Muscle layer of colon (tissue), 2 donors: ENCODE measurements around the gene OLFML3.

Experiments used
- H3K27ac ChIP-seq: one replicate; pipeline ENCODE4 v1.7.0; 2013; ENCODE audit warnings: low read depth, mild to moderate bottlenecking, low read length, moderate library complexity
- H3K27me3 ChIP-seq, 2 donors: one replicate each; pipeline ENCODE4 v1.7.0; 2013; ENCODE audit warnings: low read length in 2 of 2, mild to moderate bottlenecking in 2 of 2; ENCODE audit not compliant: insufficient read depth in 2 of 2, control insufficient read depth in 1 of 2
- H3K36me3 ChIP-seq: one replicate; pipeline ENCODE4 v1.7.0; 2013; ENCODE audit warnings: mild to moderate bottlenecking, low read length; ENCODE audit not compliant: insufficient read depth
- H3K4me1 ChIP-seq: one replicate; pipeline ENCODE4 v1.7.0; 2013; ENCODE audit warnings: mild to moderate bottlenecking, low read length; ENCODE audit not compliant: insufficient read depth
- H3K4me3 ChIP-seq, 2 donors: one replicate each; pipeline ENCODE4 v1.7.0; 2013; ENCODE audit warnings: low read length in 2 of 2, low read depth in 1 of 2, mild to moderate bottlenecking in 1 of 2, moderate library complexity in 1 of 2
- H3K9ac ChIP-seq: one replicate; pipeline ENCODE4 v1.7.0; 2013; ENCODE audit warnings: low read length
- H3K9me3 ChIP-seq: one replicate; pipeline ENCODE4 v1.7.0; 2013; ENCODE audit warnings: mild to moderate bottlenecking, low read length
- donor health status: abdominal sarcoma.
- donor health status: Adenocarcinoma of cecum.

Gene OLFML3

DNA sequence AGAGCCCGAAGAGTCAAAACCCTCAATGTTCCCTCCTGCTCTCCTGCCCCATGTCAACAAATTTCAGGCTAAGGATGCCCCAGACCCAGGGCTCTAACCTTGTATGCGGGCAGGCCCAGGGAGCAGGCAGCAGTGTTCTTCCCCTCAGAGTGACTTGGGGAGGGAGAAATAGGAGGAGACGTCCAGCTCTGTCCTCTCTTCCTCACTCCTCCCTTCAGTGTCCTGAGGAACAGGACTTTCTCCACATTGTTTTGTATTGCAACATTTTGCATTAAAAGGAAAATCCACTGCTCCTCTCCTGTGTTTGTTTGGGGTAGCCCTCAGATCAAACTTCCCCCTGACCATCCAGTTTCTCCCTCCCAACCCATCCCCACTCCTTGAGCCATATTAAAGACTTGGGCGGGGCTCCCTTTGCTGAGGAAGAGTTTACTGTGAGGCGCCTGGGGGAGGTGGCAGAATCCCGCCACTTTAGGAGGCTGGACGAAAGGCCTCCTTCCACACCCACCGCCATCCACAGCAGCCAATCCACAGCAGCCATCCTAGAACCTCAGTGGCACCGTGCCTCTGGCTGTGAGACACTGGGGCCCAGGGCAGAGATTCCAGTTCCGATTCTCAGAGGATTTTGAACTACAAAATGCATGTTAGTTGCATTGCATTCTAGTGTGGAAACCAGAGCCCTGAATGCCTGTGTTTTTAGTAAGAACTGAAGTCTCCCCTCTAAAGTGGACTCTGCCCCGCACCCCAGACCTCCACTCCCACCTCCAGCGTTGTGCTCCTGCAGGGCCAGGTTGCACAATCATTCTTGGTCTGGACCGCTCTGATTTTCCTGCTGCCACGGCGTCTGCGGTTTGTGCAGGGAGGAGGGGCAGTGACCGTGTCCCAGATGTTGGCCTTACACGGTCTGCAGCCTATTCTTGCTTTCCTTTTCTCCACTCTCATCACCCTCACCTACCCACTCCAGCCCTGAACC is 3.0 kb downstream of the OLFML3 start:
- H3K36me3 ChIP-seq, result no peaks in the 10 kb centered on the region
- H3K27ac ChIP-seq, result peak overlapping the region; percentile 84
- H3K9me3 ChIP-seq, result no peaks in the 10 kb centered on the region
- H3K9ac ChIP-seq, result peak overlapping the region; percentile 31
- no peaks in the 10 kb centered on the region for H3K27me3 ChIP-seq
- H3K4me1 ChIP-seq, result peaks cover 57% of the 10 kb centered on the region
- peak overlapping the region; percentile 39 to 78 for H3K4me3 ChIP-seq

DNA sequence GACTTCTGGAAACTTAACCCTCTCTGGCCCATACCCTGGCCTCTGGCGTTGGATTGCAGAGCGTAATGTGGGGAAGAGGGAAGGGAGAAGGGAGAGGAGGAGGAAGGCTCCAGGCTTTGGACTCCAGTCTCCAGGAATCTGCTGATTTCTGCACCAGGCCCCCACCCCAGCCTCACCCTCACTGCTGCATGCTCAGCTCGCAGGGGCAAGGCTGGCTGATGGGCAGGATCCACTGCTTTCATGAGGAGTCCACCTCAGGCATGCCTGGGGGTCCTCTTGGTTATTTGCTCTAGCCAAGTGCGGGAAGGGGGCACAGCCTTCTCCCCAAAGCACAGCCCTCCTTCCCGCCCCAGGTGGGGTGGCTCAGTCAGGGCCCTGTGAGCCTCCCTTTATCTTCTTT is 3.7 kb downstream of the OLFML3 start:
- no peaks in the 10 kb centered on the region for H3K27me3 ChIP-seq
- H3K9me3 ChIP-seq, result no peaks in the 10 kb centered on the region
- peak overlapping the region; percentile 84 for H3K27ac ChIP-seq
- peak overlapping the region; percentile 31 for H3K9ac ChIP-seq
- peak overlapping the region; percentile 39 to 78 for H3K4me3 ChIP-seq
- no peaks in the 10 kb centered on the region for H3K36me3 ChIP-seq
- peaks cover 53% of the 10 kb centered on the region for H3K4me1 ChIP-seq

DNA sequence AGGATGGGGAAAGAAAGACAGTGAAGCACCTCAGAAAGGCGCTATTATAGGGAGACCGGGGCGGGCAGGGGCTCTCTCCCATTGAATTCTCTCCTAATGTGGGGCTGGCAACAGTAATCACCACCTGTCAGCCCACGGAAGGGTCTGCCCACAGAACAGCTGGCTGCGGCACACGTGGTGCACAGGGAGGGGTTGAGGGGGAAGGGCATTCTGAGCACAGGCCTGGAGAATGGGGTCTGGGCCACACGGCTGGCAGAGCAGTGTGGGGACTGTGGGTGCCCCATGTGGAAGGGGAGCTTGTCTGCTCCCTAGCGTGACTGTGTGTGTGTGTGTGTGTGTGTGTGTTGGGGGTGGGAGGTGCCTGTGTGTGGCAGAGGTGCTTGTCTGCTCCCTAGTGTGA is 4.1 kb downstream of the OLFML3 start:
- Histone ChIP-seq H3K9me3 (no peaks in the 10 kb centered on the region), H3K4me1 (peaks cover 48% of the 10 kb centered on the region), H3K4me3 (peak overlapping the region in 1 of 2 donors; percentile 78), H3K27me3 (no peaks in the 10 kb centered on the region), H3K9ac (peak overlapping the region; percentile 31), H3K27ac (peak overlapping the region; percentile 84), H3K36me3 (no peaks in the 10 kb centered on the region)

DNA sequence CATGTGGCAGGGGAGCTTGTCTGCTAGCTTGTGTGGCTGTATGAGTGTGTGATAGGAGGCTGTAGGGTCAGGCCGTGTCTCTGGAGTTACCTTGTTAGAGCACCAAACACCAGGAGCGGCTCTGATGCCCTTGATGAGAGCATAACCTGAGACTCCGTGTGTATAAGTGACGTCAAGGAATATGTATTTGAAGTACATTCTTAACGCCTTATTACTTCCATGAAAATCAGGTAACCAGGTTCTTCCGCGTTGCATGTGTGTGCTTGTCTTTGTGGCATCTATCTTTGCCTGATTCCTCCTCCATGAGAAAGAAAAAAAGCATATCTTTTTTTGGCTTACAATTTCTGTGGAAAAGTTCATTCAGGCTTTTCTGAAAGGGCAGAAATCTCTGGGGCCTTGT is 4.6 kb downstream of the OLFML3 start:
- Histone ChIP-seq H3K9ac (peak overlapping the region; percentile 31), H3K36me3 (no peaks in the 10 kb centered on the region), H3K27me3 (no peaks in the 10 kb centered on the region), H3K4me1 (peaks cover 44% of the 10 kb centered on the region), H3K27ac (peak overlapping the region; percentile 84), H3K9me3 (no peaks in the 10 kb centered on the region), H3K4me3 (peak overlapping the region in 1 of 2 donors; percentile 78)

DNA sequence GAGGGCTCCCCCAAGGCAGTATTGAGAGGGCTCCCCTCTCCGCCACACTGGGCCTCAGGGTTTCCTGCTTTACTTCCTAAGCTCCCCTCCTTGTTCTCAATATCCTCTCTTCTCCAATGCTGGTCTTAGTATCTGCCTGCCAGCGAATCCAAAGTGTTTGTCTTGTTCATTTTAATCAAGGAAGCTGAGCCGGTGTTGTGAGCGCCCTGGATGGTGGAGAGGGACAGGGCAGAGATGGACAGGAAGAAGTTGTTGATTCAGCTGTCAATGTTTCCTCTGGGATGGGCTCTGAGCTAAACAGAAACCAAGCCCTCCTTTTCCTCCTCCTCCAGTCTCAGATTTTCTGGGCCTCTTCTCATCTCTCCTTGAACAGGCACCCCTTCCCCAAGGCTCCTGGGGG is 5.4 kb downstream of the OLFML3 start:
- H3K4me1 ChIP-seq, result peaks cover 40% of the 10 kb centered on the region
- no peak overlapping the region for H3K4me3 ChIP-seq
- no peaks in the 10 kb centered on the region for H3K36me3 ChIP-seq
- no peak overlapping the region for H3K9ac ChIP-seq
- H3K27me3 ChIP-seq, result no peaks in the 10 kb centered on the region
- H3K27ac ChIP-seq, result no peak overlapping the region
- no peaks in the 10 kb centered on the region for H3K9me3 ChIP-seq

DNA sequence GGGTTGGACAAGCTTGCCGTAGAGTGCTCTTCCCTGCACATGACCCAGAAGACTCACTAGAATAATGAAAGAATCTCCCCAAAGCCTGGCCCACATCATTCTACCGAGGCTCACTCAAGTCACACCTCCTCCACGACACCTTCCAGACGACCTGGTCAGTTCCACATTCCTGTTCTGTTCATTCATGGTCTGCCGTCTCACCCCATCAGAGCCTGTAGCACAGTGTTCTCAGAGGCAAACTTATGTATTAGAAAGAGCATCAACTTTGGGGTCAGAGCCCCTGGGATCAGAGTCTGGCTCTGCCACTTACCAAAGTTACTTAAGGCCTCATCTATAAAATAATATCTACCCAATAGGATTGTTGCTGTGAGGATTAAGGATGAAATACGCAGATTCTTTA is 7.5 kb downstream of the OLFML3 start:
- Histone ChIP-seq H3K4me3 (no peak overlapping the region), H3K27me3 (no peaks in the 10 kb centered on the region), H3K9ac (no peak overlapping the region)

DNA sequence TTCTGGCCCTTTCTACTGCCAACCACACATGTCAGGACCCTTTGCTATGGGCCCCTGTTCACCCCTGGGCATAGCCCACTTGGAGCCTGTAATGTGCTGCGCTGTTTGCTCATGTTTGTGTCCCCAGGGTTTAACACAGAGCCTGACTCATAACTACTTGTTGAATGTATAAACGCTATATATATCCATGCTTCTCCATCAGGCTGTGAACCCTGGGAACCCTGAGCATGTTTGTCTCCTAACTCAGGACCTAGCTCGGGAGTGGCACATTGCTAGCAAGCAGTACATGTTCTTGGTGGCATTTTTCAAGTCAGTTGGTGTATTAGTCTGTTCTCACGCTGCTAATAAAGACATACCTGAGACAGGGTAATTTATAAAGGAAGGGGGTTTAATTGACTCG is 8.0 kb downstream of the OLFML3 start:
- Histone ChIP-seq H3K4me3 (no peak overlapping the region), H3K4me1 (peaks cover 23% of the 10 kb centered on the region), H3K27ac (no peak overlapping the region), H3K9ac (no peak overlapping the region), H3K36me3 (no peaks in the 10 kb centered on the region), H3K27me3 (no peaks in the 10 kb centered on the region), H3K9me3 (no peaks in the 10 kb centered on the region)

More for the DNA sequence above, 7.5 kb downstream of the OLFML3 start:
- Histone ChIP-seq H3K36me3 (no peaks in the 10 kb centered on the region), H3K9me3 (no peaks in the 10 kb centered on the region), H3K27ac (no peak overlapping the region), H3K4me1 (peaks cover 26% of the 10 kb centered on the region)

DNA sequence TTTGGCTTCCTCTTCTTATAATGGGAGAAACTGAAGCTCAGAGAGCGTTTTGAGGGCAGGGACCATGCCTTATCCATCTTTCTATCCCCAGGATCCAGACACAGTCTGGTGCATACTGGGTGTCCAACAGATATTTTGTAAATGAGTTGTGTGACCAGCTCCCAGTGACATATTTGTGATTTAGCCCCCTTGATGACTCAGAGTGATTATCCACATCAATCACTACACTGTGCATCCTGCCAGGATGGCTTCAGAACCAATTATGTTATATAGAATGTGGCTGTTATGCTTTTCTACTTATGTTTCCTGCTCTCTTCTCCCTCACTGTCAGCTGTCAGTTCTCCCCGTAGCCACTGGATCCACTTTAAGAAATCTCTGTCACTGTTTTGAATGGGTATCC is 11.3 kb downstream of the OLFML3 start:
- Histone ChIP-seq H3K27me3 (no peaks in the 10 kb centered on the region), H3K36me3 (no peaks in the 10 kb centered on the region), H3K4me1 (no peaks in the 10 kb centered on the region), H3K9me3 (peaks cover 6% of the 10 kb centered on the region), H3K4me3 (no peak overlapping the region), H3K9ac (no peak overlapping the region), H3K27ac (no peak overlapping the region)

DNA sequence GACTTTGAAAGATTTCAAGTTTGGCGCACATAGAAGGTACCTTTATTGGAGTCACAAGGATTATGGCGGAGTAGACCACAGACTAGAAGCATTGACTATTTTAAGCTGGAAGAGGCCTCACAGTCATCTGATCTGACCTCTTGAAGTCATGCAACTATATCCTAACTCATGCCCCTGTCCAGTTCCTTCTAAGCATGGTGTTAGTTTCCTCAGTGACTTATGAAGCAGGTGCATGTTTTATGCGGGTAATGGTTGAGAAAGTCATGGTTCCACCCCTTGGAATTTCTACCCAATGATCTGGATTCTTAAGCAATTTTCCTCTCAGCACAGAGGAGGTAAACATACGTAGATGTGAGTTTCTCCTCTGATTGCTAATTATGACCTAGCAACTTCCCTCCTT is 11.7 kb downstream of the OLFML3 start:
- no peak overlapping the region for H3K9ac ChIP-seq
- H3K36me3 ChIP-seq, result no peaks in the 10 kb centered on the region
- peaks cover 6% of the 10 kb centered on the region for H3K9me3 ChIP-seq
- no peak overlapping the region for H3K4me3 ChIP-seq
- no peaks in the 10 kb centered on the region for H3K4me1 ChIP-seq
- no peak overlapping the region for H3K27ac ChIP-seq
- no peaks in the 10 kb centered on the region for H3K27me3 ChIP-seq

DNA sequence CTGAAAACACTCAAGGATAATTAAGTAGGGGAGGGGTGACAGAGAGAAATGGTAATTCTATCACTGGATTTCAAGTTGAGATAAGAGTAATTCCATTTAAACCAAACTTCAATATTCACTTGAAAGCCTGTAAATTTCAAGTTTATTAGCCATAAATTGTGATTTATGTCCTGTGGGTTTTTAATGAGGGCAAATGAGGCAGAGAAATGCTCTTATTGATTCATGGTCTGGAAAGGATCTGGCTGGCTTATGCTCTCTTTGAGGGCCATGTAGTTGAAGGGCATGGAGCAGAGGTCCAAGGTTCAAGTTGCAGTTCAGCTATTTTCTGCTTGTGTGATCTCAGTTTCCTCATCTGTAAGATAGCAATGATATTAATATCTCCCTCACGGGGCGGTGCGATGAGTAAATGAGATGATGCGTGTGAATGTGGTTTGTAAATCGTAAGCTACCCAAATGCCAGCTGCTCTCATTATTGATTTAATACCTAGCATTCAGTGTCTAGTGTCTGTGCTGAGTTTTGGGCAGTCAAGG is 12.3 kb downstream of the OLFML3 start:
- Histone ChIP-seq H3K36me3 (no peaks in the 10 kb centered on the region), H3K9me3 (peaks cover 6% of the 10 kb centered on the region), H3K27me3 (no peaks in the 10 kb centered on the region), H3K9ac (no peak overlapping the region), H3K4me1 (no peaks in the 10 kb centered on the region), H3K27ac (no peak overlapping the region), H3K4me3 (no peak overlapping the region)

DNA sequence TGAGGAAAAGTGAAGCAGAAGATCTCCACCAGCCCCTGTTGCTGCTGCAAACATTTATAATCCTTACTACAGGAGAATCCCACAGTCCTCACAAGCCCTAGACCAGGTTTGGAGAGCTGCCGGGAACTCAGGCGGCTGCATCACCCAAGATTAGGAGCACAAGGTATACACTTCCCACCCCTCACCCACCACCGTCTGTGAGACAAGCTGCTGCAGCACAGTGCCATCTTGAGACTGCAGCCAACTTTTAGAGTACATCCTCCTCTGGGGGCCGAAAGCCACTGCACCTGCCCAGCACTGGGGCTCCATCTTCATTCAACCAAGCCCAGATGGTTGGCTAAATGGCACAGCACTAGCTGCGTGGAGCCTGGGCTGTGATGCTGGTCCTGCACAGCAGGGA is 13.8 kb downstream of the OLFML3 start:
- Histone ChIP-seq H3K9ac (no peak overlapping the region), H3K9me3 (peaks cover 6% of the 10 kb centered on the region), H3K27me3 (no peaks in the 10 kb centered on the region), H3K27ac (no peak overlapping the region), H3K4me3 (no peak overlapping the region), H3K36me3 (no peaks in the 10 kb centered on the region), H3K4me1 (no peaks in the 10 kb centered on the region)
